ENCODE results near the gene RBM10.

The RBM10 gene

DNA sequence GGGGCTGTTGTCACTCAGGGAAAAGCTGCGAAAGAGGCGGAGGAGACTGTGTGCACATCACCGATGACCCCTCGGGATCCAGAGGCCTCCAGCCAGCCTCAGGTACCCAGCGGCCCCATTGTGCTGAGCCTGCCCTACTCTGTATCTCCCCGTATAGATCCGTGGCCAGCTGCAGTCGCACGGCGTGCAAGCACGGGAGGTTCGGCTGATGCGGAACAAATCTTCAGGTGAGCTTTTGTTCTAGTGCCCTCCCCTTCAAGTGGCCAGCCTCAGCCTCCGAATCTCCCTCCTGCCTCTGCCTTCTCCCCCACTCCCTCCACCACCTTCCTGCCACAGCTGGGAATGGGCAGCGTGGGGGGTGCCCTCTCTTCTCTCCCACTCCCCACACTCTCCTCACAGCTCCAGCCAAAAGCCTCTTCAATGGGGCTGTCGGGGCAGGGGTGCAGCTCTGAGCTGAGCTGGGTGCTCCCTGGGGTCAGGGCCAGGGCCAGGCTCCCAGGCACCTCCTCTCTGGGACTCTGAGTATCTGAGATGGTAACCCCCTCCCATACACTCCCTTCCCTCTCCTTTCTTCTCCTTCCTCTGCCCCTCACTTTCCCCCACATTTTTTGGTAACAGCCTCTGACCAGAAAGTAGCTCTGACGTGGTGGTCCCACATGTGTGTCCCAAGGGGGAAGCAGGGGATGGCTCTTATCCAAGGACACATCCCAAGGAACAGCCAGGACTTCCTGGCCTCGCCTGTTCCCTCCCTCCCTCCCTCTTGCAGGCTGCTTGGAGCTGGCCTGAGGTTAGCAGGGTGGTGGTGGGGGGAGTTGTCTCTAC is 28.2 kb downstream of the RBM10 start:
- in situ Hi-C loops (cut with MboI; ENCODE audit: low pct_unique_long_range_greater_than_20kb, low sequenced_read_pairs), result no loop called here
- no peak for DNase-seq

DNA sequence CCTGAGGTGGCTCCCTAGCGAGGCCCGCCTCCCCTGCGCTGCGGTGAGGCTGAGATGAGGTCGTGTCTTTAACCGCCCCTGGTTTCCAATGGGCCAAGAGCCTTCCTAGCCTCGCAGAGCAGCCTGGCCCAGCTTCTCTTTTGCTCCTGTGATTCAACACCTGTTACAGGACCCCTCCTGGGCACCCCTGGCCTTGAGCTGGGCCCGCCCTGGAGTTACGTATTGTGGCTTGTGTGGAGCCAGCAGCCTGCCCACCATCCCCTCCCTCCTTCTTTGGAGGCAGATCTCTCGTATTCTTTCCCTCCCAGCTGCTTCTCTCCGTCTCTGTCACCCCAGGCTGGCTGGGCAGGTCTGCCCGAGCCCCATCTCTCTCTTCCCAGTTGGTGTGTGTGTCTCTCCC is 29.4 kb downstream of the RBM10 start:
- in situ Hi-C loops (cut with MboI; ENCODE audit: low pct_unique_long_range_greater_than_20kb, low sequenced_read_pairs), result no loop called here

DNA sequence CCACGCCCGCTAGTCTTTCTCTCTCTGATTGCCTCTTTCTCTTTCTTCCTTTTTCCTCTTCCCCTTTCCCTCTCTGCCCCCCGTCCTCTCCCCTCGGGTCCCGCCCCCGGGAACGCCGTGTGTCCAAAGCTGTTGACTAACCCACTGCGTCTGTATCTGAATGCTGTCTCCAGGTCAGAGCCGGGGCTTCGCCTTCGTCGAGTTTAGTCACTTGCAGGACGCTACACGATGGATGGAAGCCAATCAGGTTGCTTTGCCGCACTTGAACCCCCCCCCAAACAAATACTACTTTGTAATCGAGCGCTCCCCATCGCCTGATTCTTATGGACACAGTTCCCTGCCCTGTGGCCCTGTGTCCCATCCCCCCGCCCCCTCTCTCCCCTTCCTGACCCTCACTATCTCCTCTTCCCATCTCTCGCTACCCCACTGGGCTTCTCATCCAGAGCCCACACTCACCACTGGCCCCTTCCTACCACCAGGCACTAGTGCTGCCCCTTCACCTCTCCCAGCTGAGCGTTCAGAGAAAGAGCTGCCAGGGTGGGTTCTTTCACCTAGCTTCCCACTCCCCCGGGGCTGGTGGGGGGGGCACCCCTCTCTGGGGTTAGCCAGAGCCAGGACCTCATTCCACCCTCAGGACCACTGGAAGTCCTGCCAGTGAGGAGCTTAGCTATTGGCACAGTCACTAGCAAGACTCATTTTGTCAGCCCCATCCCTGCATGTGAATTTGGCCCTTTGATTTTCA is 30.0 kb downstream of the RBM10 start:
- in situ Hi-C loops (cut with MboI; ENCODE audit: low pct_unique_long_range_greater_than_20kb, low sequenced_read_pairs), result no loop called here
- DNase-seq, result no peak

More for the DNA sequence above, 29.4 kb downstream of the RBM10 start:
- no peak for DNase-seq

DNA sequence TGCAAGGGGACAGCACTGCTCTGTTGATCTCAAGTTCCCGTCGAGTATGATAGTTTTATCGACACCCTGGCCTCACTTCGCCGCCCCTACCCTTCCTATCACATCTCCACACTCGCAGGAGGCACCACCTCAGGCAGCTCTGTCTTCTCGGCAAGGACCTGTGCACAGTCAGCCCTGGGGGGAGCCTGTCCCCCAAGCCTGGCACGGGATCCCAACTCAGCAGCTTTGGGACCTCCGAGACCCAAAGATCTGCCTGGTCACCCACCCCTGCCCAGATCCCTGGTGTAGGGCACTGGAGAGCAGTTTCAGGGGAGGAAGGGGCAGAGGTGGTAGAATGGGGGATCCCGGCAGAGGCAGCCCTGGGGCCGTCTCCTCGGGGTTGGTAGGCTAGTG is 30.6 kb downstream of the RBM10 start:
- in situ Hi-C loops (cut with MboI; ENCODE audit: low pct_unique_long_range_greater_than_20kb, low sequenced_read_pairs), result no loop called here
- DNase-seq, result no peak

DNA sequence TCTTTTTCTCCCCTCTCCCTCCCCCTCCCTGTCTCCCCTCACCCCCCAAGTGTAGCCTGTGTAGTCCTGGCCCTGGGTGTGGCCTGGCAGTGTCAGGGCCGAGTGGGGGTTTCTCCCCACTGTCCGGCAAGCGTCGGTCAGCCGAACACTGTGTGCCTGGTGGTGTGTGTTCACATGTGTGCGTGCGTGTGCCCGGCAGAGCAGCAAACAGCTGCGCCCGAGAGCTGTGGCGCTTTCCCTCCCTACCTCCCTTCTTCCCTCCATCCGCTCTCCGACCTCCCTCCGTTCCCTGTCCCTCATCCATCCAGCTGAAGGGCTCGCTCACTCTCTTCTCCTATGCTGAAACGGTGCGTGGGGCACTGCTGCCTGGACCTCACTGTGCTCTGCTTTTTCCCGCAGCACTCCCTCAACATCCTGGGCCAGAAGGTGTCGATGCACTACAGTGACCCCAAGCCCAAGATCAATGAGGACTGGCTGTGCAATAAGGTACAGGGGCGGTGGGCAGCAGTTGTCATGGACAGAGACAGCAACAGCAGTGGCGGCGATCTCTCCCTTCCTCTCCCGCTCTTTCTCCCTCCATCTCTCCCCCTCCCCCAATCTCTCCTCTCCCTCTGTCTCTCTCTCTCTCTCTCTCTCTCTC is 31.2 kb downstream of the RBM10 start:
- in situ Hi-C loops (cut with MboI; ENCODE audit: low pct_unique_long_range_greater_than_20kb, low sequenced_read_pairs), result no loop called here
- DNase-seq, result no peak

DNA sequence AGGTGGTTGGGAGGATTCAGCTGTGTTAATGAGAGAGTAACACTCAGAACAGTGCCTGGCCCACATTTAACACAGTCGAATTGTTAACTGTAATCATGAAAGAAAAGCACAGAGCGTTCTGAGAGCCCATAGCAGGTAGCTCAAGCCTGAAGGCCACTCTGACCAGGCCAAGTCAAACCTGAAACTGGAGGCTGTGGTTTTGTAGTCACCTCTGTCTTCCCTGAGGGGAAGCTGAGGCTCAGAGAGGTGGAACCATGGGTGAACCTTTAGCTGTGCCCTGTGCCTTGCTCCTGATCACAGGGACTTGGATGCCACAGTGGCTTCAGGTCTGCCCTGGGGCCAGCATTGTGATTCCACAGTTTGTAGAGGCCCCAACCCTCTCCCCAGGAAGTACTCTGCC is 32.1 kb downstream of the RBM10 start:
- in situ Hi-C loops (cut with MboI; ENCODE audit: low pct_unique_long_range_greater_than_20kb, low sequenced_read_pairs), result no loop called here
- DNase-seq, result no peak

DNA sequence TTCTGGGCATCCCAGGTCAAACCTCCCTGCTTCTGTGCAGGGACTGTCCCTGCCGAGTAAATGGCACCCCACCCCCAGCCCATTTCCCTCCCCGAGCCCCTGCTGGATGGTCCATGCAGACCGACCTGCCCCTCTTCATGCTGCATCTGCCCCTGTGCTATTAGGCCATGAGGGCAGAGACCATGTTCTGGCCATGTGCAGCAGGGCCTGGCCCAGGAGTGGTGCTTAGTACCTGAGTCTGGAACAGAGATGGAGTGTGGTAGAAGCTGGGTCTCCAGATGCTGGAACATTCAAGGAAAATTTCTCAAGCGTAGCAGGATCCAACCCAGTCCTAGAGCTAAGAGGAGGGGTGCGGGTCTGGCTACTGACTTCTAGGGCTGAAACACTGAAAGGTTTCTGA is 33.3 kb downstream of the RBM10 start:
- in situ Hi-C loops (cut with MboI; ENCODE audit: low pct_unique_long_range_greater_than_20kb, low sequenced_read_pairs), result no loop called here
- no peak for DNase-seq

DNA sequence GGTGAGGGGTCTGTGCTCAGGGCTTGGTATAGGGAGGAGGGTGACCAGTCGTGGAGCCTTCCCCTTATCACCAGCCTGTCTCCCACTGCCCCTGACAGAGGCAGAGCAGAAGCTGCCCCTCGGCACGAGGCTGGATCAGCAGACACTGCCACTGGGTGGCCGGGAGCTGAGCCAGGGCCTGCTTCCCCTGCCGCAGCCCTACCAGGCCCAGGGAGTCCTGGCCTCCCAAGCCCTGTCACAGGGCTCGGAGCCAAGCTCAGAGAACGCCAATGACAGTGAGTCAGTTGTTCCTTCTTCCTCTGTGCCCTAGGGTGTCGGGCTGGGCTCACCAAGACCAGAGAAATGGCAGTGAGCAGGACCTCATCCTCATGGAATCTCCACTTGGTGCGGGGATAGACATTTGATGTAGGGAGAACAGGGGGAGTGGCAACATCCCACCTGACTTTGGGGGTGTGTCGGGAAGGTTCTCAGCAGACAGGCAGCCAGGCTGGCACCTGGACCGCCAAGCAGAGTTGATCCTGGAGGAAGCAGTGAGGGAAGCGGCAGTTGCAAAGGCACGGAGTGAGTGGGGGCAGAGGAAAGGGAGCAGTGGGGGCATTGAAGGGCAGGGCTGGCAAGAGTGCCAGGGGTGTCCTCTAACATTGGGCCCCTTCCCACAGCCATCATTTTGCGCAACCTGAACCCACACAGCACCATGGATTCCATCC is 34.4 kb downstream of the RBM10 start:
- DNase-seq, result no peak
- in situ Hi-C loops (cut with MboI; ENCODE audit: low pct_unique_long_range_greater_than_20kb, low sequenced_read_pairs), result no loop called here

DNA sequence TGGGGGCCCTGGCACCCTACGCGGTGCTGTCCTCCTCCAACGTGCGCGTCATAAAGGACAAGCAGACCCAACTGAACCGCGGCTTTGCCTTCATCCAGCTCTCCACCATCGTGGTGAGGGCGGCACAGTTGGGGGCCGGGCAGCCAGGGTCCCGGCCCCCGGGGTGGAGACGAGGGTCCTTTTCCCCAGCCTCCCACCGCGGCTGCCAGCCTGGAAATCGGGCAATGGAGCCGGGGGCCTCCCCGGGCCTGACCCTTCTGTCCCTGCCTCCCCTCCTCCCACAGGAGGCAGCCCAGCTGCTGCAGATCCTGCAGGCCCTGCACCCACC is 34.9 kb downstream of the RBM10 start:
- no peak for DNase-seq
- in situ Hi-C loops (cut with MboI; ENCODE audit: low pct_unique_long_range_greater_than_20kb, low sequenced_read_pairs), result no loop called here

DNA sequence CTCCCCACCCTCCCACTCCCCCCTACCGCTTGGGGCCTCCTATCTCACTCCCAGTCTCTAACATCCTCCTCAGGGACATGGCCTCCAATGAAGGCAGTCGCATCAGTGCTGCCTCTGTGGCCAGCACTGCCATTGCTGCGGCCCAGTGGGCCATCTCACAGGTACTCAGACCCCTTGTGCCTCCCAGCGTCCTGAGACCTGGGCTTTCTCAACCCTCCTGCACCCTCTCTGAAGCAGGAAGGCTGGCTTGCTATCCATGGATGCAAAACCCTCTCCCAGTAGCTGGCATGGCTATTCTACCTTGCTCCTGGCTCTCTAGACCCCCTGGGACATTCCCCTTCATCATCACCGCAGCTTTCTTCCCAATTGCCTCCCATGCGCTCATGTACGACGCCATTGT is 35.3 kb downstream of the RBM10 start:
- in situ Hi-C loops (cut with MboI; ENCODE audit: low pct_unique_long_range_greater_than_20kb, low sequenced_read_pairs), result no loop called here
- DNase-seq, result no peak

DNA sequence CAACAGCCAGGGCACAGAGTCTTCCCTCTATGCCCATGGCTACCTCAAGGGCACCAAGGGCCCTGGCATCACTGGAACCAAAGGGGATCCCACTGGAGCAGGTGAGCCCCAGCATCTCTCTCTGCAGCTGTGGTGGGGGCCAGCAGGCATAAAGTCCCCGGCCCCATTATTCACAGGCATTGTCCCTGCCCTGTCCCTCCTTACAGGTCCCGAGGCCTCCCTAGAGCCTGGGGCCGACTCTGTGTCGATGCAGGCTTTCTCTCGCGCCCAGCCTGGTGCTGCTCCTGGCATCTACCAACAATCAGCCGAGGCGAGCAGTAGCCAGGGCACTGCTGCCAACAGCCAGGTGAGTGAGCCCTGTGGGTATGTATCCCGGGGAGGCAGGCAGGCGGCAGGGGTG is 36.3 kb downstream of the RBM10 start:
- DNase-seq, result no peak
- in situ Hi-C loops (cut with MboI; ENCODE audit: low pct_unique_long_range_greater_than_20kb, low sequenced_read_pairs), result no loop called here

DNA sequence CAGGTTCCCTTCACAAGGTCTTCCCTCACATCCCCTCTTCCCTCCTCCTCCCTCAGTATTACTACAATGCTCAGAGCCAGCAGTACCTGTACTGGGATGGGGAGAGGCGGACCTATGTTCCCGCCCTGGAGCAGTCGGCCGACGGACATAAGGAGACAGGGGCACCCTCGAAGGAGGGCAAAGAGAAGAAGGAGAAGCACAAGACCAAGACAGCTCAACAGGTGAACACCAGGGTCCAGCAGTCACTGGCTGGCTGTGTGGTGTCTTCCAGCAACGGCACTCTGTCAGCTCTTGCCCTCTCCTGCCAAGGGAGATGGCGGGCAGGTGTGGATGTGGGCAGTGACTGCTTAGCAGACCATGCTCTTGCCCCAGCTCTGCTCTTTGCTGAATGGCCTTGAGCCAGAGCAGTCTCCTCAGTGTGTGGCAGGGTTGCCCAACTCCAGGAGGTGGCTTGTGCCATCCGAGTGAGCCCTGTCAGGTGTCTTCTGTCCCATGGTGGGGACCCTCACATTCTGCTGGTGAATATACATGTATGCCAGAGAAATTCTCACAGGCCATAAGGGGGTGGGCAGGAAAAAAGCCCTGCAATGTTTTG is 37.2 kb downstream of the RBM10 start:
- in situ Hi-C loops (cut with MboI; ENCODE audit: low pct_unique_long_range_greater_than_20kb, low sequenced_read_pairs), result no loop called here

DNA sequence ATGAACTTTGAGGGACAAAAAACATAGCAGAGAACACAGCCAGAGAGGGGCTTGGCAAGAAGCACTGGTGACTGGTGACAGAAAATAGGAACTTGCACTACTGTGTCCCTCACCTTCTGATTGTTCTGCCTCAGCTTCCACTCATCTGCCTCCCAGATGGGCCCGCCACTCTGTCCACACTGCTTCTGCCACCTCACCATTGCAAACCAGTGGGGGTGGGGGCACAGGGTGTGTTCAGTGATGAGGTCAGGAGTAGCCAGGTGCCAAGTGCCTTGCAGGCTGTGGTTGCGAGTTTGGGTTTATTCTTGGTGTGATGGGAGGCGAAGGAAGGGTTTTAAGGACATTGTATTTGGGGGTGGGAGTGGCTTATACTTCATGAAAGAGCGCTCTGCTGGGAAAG is 39.5 kb downstream of the RBM10 start:
- no peak for DNase-seq
- in situ Hi-C loops (cut with MboI; ENCODE audit: low pct_unique_long_range_greater_than_20kb, low sequenced_read_pairs), result no loop called here

More for the DNA sequence above, 37.2 kb downstream of the RBM10 start:
- DNase-seq, result no peak

DNA sequence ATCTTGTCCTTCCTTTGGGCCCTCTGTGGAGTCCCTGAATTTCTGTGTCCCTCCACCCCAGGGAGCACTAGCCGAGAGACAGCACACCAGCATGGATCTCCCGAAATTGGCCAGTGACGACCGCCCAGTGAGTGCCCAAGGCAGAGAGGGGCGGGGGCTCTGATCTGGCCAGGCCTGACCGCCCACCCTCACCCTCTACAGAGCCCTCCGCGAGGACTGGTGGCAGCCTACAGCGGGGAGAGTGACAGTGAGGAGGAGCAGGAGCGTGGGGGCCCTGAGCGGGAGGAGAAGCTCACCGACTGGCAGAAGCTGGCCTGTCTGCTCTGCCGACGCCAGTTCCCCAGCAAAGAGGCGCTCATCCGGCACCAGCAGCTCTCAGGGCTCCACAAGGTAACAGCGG is 40.2 kb downstream of the RBM10 start:
- in situ Hi-C loops (cut with MboI; ENCODE audit: low pct_unique_long_range_greater_than_20kb, low sequenced_read_pairs), result no loop called here
- no peak for DNase-seq

DNA sequence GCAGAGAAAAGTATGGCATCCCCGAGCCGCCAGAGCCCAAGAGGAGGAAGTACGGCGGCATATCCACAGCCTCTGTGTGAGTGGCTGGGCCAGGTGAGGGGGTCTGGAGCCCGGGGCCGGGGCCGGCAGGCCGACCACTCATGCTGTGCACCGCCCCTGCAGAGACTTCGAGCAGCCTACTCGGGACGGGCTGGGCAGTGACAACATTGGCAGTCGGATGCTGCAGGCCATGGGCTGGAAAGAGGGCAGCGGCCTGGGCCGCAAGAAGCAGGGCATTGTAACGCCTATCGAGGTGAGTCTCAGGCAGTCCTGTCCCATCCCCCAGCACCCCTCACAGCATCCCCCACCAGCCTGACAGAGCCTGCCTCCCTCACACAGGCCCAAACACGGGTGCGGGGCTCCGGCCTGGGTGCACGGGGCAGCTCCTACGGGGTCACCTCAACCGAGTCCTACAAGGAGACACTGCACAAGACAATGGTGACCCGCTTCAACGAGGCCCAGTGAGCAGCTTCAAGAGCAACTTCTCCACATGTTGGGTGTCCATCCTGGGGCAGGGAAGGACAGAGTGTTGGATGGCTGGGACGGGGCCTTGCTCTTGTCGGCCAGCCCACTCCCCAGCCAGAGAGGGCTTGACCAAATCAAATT is 41.2 kb downstream of the RBM10 start:
- in situ Hi-C loops (cut with MboI; ENCODE audit: low pct_unique_long_range_greater_than_20kb, low sequenced_read_pairs), result no loop called here

DNA sequence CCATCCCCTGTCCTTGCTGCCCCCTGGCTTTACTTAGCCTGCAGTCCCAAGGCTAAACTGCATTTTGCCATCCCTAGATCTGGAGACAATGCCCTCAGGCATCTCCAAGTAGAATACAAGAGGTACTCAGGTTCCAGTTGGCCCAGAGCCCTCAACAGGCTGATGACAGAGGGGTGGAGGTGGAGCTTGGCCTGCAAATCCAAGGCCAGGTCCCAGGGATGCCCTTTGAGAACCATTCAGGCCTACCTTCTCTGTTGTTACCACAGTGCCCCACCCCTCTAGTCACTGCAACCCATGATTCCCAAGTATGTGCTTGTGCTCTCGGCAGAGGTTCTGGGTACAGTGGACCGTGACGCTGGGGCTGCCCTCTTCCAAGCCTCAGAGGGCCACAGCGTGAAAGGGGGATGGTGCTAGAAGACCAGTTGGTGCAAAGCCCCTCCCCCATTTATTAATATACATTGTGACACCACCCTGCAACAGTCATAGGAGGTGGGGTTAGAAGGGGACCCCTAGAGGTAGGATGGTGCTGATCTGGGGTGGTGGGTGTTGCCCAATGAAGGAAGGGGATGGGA is 42.2 kb downstream of the RBM10 start:
- in situ Hi-C loops (cut with MboI; ENCODE audit: low pct_unique_long_range_greater_than_20kb, low sequenced_read_pairs), result no loop called here
- DNase-seq, result no peak

More for the DNA sequence above, 41.2 kb downstream of the RBM10 start:
- DNase-seq, result no peak

DNA sequence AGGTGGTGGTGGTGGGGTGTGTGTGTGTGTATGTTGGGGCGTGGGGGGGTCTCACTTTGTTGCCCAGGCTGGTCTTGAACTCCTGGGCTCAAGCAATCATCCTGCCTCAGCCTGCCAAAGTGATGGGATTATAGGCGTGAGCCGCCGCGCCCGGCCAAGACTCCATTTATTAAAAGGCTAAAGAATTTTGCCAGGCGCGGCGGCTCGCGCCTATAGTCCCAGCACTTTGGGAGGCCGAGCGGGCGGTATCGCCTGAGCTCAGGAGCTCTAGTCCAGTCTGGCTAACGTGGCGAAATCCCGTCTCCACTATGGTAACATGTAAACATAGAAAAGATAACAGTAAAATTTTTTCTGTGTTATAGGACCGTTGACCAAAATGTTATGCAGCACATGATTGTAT is 44.9 kb downstream of the RBM10 start:
- no peak for DNase-seq
- in situ Hi-C loops (cut with MboI; ENCODE audit: low pct_unique_long_range_greater_than_20kb, low sequenced_read_pairs), result no loop called here

DNA sequence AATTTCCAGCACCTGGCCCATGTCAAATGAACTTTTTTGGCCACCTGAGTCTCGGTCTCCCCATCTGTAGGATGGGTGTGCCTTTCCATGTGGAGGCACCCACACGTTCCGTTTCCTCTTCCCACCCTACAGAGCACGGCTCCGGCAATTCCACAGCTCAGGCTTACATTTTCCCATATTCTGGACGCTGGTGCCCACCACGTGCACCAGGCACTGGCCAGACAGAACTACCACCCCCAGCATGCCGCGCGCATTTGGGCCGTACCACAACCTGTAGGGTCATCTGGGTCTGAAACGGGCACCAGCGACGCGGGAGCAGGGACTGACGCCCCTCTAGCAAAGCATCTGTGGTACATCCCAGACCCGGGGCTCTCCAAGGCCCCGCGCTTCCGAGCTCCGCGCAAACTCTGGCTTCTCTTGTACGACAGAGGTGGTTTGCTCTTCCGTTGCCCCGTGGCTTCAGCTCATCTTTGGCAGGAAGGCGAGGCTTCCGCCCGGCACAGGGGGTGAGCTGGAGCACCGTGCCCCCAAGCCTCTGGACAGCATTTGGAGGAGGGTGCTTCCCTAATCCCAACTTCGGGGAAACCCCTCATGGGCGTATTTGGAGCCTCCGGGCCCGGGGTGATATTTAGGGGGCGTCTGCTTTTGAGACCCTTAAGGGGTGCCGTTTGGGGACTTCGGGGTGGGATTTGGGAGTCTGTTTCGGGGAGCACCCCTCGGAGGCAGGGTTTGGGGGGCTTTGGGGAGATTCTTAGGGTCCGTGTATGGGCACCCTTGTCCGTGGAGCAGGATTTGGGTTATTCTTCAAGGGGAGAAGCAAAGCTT is 45.6 kb downstream of the RBM10 start:
- in situ Hi-C loops (cut with MboI; ENCODE audit: low pct_unique_long_range_greater_than_20kb, low sequenced_read_pairs), result no loop called here
- DNase-seq, result peak; percentile 97
